Body of pancreas (tissue), 4 donors: ENCODE measurements around the gene ITGBL1. TPM values are rescaled to one million over a fixed set of nuclear protein-coding genes. Genes with fewer than 3 reads are reported as not detected.
"Not testable (repeated sequence)": the region's sequence is repeated elsewhere in the genome, so short reads cannot be mapped to it uniquely, and the experiment has no call there.

Source experiments
- ATAC-seq: fragments of 150-250 bp; one replicate; pipeline ENCODE4 v1.9.1; 2016
- DNase-seq, 4 donors: peaks; one replicate each; pipeline ENCODE4 v3.0.0-alpha.2; 2019
- H3K27ac ChIP-seq, 4 donors: fragments of 200-600 bp; sonication (generic); 1 replicate in 3 of 4; 2 replicates in 1 of 4; pipeline versions ENCODE4 v1.5.1 to v1.6.1; 2016 to 2019; ENCODE audit warnings: mild to moderate bottlenecking in 1 of 4, mixed read lengths in 1 of 4, moderate library complexity in 1 of 4
- H3K27me3 ChIP-seq, 2 donors: fragments of 200-600 bp; sonication (generic); one replicate each; pipeline ENCODE4 v1.6.0; 2016; ENCODE audit warnings: mild to moderate bottlenecking in 1 of 2
- H3K36me3 ChIP-seq, 2 donors: fragments of 200-600 bp; sonication (generic); replicated peaks in 1 of 2; 2 replicates each; pipeline ENCODE4 v1.5.1; 2016; ENCODE audit warnings: low read depth in 2 of 2; ENCODE audit not compliant: insufficient read depth in 1 of 2
- H3K4me1 ChIP-seq: fragments of 200-600 bp; sonication (generic); one replicate; pipeline ENCODE4 v1.6.0; 2016
- H3K4me3 ChIP-seq, 2 donors: fragments of 200-600 bp; sonication (generic); 1 replicate in 1 of 2; 2 replicates in 1 of 2; pipeline ENCODE4 v1.5.1; 2016 to 2019
- H3K9me3 ChIP-seq, 3 donors: fragments of 200-600 bp; sonication (generic); 1 replicate in 2 of 3; 2 replicates in 1 of 3; pipeline ENCODE4 v1.5.1; 2016
- CTCF ChIP-seq, 7 experiments: fragments of 450-650 bp in 4 of 7; fragments of 200-600 bp in 3 of 7; sonication (generic) in 3 of 7; IDR thresholded peaks; one replicate each; pipeline ENCODE4 v1.5.1; 2016 to 2019; ENCODE audit warnings: antibody characterized with exemption in 7 of 7
- POLR2A ChIP-seq, 3 donors: fragments of 450-650 bp; IDR thresholded peaks; one replicate each; pipeline ENCODE4 v1.6.1; 2016; ENCODE audit warnings: antibody characterized with exemption in 3 of 3, mild to moderate bottlenecking in 2 of 3
- WGBS, 2 donors: methylation state at CpG; one replicate each; pipeline ENCODE4 v1.1.5; 2017; 5-methylcytosine and 5-hydroxymethylcytosine counted together
- intact Hi-C: fragments of 100-400 bp; cut with DNase I; formaldehyde crosslinking; loops from one replicate; pipeline ENCODE4 v1.15.1; 2023
- total RNA-seq, 2 donors: library from RNA; depleted of rRNA; stranded (reverse); fragments of >200 nt; gene quantifications; one replicate each; pipeline ENCODE4 v1.1.0, GENCODE V29; 2016

The ITGBL1 gene
- total RNA-seq, 2 donors from 2014 or later: 1.3 to 10.4 TPM

DNA sequence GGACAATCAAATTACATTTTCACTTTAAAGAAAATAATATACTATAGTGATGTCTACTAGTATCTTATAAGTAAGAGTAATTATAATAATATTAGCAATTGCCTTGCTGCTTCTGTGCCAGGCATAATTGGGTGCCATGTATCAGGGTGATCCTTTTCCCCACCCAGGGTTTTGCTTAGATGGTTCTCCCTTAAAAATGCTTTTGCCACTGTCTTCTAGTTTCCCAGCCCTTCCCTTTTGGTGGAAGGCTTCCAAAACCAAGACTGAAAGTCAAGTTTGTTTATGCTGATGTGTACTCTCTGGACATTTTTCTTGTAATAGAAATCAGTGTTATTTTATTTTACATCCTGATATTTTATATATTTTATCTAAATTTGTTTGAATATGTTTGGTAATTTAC is 77.8 kb downstream of the ITGBL1 start:
- Histone ChIP-seq H3K27me3 (no peaks in the 10 kb centered on the region), H3K4me1 (no peaks in the 10 kb centered on the region), H3K4me3 (no peak overlapping the region), H3K27ac (no peak overlapping the region), H3K36me3 (no peaks in the 10 kb centered on the region), H3K9me3 (no peaks in the 10 kb centered on the region)
- no peak for TF ChIP-seq POLR2A (IDR thresholded peaks at IDR 0.05)
- TF ChIP-seq CTCF (IDR thresholded peaks at IDR 0.05): no peak
- no peak for ATAC-seq
- no peak for DNase-seq
- intact Hi-C loops: no loop called here

DNA sequence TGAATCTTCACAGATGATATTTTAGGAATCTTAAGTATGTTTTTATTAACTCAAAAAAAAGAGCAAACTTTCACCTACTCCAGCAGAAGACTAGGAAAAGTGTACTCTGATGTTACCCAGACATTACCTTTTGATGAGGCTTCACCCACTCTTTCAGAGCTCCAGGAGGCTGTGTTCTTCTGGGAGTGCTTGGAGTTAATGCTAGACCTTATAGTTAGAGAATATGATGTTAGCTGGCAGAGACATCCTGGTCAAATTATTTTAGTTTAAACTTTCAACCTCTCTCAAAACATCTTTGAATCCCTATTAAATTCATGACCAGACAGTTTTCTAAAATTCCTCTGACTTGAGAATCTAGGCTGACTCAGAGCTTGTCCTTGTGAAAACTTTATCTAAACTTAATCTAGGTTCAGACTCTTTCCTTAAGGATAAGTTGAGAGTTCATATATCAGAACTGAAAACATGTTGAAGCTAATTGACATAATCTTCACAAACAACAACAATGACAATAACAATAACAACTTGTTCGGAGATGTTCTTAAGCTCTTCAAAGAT is 82.8 kb downstream of the ITGBL1 start:
- WGBS, 2 donors: 86 to 91% methylated on average over 1 of the region's 1 CpG
- TF ChIP-seq CTCF (IDR thresholded peaks at IDR 0.05): no peak
- Histone ChIP-seq H3K9me3 (no peaks in the 10 kb centered on the region), H3K27ac (no peak overlapping the region), H3K4me3 (no peak overlapping the region), H3K27me3 (no peaks in the 10 kb centered on the region), H3K4me1 (no peaks in the 10 kb centered on the region), H3K36me3 (no peaks in the 10 kb centered on the region)
- intact Hi-C loops: no loop called here
- DNase-seq: no peak
- ATAC-seq: no peak

- Histone ChIP-seq H3K4me3 (no peak overlapping the region), H3K36me3 (no peaks in the 10 kb centered on the region), H3K27ac (no peak overlapping the region), H3K9me3 (no peaks in the 10 kb centered on the region), H3K4me1 (no peaks in the 10 kb centered on the region), H3K27me3 (no peaks in the 10 kb centered on the region)
- WGBS, 2 donors: 64 to 69% methylated on average over 3 of the region's 3 CpGs
- DNase-seq (no peak), ATAC-seq (no peak)
- TF ChIP-seq CTCF (IDR thresholded peaks at IDR 0.05) (no peak), POLR2A (IDR thresholded peaks at IDR 0.05) (no peak)
- intact Hi-C loops: no loop called here
Measured at GRCh38 chr13:101536079-101536478, 83.6 kb downstream of the ITGBL1 start.

- ATAC-seq, H3K4me3 ChIP-seq, H3K9me3 ChIP-seq, H3K4me1 ChIP-seq, intact Hi-C loops, H3K36me3 ChIP-seq, DNase-seq, H3K27ac ChIP-seq, H3K27me3 ChIP-seq: not testable (repeated sequence)
- WGBS, 2 donors: 76 to 85% methylated on average over 9 to 11 of the region's 11 CpGs
Measured at GRCh38 chr13:101544544-101544943, 92.1 kb downstream of the ITGBL1 start.

- H3K27ac ChIP-seq: no peak overlapping the region
- no peak overlapping the region for H3K4me3 ChIP-seq
- ATAC-seq: no peak
- 86 to 93% methylated on average over 9 of the region's 9 CpGs for WGBS, 2 donors
- H3K9me3 ChIP-seq: no peaks in the 10 kb centered on the region
- H3K4me1 ChIP-seq: no peaks in the 10 kb centered on the region
- no peaks in the 10 kb centered on the region for H3K36me3 ChIP-seq
- no peak for TF ChIP-seq CTCF (IDR thresholded peaks at IDR 0.05)
- TF ChIP-seq POLR2A (IDR thresholded peaks at IDR 0.05): no peak
- no peak for DNase-seq
- intact Hi-C loops: no loop called here
- no peaks in the 10 kb centered on the region for H3K27me3 ChIP-seq
Measured at GRCh38 chr13:101544979-101545378, 92.5 kb downstream of the ITGBL1 start.
